Fibroblast of the conjunctiva (primary cell): ENCODE measurements around the gene CAPZB.

Source experiments
- DNase-seq: peaks from one replicate; pipeline ENCODE4 v3.0.0-alpha.2; 2010; ENCODE audit warnings: low read depth

CAPZB gene

GRCh38 chr1:19385221-19385620 lies 100.1 kb downstream of the CAPZB start:
- DNase-seq: no peak

GRCh38 chr1:19384772-19385187 lies 100.6 kb downstream of the CAPZB start:
- DNase-seq: no peak

GRCh38 chr1:19384113-19384512 lies 101.2 kb downstream of the CAPZB start:
- DNase-seq: no peak

GRCh38 chr1:19382222-19382621 lies 103.1 kb downstream of the CAPZB start:
- DNase-seq: no peak

DNA sequence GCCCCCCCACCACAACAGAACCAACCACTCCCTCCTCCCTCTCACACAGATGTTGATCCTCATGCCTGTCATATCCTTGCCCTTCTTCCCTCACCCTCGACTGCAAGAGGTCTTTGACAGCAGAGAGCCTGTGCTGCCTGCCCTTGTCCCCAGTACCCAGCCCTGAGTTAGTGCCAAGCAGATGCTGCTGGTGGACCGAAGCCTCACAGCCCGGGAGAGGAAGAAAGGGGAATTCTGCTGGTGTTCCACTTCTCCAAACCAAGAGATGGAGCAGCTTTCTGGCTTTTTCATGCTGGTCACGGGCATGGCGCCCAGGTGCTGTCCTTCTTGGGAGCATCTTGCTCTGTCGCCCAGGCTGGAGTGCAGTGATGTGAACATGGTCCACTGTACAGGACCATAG lies 104.1 kb downstream of the CAPZB start:
- DNase-seq: no peak

GRCh38 chr1:19377812-19378718 lies 107.3 kb downstream of the CAPZB start:
- no peak for DNase-seq

- no peak for DNase-seq
These were observed 108.6 kb downstream of the CAPZB start for GRCh38 chr1:19376428-19377372.

DNA sequence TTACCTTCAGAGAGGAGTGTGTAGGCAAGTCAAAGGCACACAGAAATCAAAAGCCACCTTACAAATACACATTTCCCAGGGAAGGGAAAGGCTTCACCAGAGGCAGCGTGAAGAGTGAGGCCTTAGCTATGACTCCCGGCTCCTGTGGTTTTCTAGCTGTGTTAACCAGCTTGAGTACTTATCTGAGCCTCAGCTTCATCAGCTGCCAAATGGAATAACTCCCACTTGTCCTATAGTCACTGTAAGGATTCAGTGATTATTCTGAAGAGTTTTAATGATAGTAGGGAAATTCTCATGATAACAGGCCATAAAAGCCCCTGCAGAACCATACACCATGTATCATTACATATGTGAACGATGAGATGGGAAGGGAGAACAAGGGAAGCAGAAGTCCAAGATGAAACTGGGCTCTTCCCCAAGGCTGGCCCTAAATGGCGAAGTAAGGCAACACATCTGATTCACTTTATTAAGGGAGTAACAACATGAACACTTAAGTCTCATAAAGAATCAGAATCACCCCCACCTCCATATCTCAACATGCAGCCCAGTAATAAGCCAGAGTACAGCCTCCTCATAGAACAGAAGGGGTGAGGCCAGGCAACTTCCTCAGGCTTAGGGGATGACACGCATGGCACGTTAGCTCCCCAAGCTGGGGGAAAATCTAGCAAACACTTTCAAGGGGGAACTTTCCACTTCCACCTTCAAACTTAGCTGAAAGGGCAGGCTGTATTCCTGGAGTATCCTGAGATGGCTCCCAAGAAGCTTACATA lies 109.5 kb downstream of the CAPZB start:
- DNase-seq: no peak

DNA sequence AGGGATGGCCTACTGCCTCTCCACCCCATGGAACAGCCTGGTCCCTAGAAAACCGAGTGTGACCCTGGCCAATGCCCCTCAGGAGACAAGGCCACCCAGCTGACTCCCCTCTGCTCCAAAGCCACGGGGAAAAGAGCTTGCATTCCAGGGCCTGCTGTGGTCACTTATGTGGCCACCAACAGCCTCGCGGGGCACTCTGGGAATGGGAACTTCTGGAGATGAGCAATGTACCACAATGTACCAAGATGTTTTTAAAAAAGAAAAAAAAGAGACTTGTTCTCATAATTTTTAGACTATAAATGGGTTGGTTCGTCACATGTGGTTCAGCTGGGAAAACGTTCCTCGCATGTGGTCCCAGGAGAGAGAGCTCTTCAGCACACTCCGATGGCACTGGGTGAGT lies 110.4 kb downstream of the CAPZB start:
- no peak for DNase-seq

DNA sequence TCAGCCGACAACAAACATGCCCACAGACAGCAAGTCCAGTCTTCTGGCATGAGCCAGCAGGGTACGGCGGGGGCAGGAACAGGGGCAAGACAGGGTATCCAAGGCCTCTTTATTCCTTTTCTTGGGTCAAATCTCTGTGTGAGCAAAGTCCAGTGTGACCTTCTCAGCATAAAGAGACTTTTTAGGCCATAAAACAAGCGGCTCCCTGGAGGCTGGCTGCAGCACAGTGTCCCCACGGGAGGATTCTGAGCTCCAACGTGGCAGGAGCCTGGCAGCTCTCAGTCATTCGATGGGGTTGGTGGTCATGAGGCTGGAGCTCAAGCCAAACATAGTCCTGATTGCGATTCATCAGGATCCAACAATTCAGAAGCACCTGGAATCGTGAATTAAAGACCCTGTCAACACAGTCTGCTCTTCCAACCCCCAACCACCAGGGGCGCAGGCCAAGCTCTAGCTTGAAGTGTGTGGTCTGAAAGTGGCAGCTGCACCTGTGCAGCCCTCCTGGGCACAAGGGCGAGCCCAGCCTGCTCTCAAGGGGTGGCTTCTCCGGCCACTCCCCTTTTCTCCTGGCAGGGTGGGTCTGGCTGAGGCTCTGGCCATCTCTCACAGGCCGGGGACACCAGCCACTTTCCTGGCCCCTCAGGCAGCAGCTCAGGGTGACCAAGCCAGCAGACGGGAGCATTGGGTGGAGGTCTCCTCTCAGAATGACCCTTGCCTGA lies 111.1 kb downstream of the CAPZB start:
- DNase-seq: no peak

DNA sequence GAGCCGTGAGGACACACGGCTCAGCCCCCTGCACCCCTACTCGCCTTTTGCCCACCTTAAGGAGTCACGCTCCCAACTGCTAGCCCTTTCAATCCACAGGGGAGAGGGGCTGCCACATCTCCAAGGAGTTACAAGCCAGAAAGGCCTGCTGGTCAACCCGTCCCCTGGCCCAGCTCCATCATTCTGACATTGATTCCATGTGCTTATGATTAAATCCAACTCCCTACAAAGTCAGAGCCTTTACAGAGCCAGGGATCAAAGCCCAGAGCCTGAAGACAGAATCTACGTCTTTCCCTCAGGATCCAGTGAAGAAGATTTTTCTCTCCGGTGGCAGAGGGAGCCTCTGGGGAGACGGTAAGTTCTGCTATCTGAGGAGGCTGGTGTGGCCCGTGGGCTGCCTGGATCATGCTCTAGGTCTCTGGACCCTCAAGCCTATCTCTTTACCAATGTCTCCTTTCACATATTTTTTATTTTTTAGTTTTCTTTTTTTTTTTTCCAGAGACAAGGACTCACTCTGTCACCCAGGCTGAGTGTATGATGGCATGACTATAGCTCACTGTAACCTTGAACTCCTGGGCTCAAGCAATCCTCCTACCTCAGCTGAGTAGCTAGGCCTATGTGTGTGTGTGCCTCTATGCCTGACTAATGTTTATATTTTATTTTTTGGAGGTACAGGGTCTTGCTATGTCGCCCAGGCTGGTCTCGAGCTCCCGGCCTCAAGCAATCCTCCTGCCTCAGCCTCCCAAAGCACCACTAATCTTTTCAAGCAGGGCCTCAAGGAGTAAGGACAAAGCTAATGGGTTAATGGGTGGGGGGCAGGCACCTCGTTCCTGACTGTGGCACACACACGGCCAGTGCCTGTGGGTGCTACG lies 111.9 kb downstream of the CAPZB start:
- DNase-seq: no peak

DNA sequence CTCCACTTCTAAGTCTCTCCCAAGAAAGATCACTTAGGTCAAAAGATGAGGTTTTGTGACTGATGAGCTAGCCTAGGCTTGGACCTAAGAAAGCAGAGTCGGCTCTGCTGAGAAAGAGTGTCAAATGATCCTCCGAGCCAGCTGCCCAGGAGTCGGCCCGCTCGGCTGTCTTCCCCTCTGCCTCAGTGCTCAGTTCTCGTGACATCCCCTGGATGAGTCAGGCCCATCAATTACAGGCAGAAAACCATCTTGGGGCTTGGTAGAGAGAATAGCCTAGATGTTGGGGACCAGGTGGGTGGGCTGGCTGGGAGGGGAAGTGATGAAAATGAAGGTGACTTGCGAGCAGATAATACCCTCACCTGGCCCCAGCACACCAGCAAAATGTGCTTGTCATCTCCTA lies 112.7 kb downstream of the CAPZB start:
- no peak for DNase-seq

- DNase-seq: no peak
These were observed 113.2 kb downstream of the CAPZB start for GRCh38 chr1:19372136-19372514.

- no peak for DNase-seq
These were observed 113.9 kb downstream of the CAPZB start for GRCh38 chr1:19371226-19372135.

DNA sequence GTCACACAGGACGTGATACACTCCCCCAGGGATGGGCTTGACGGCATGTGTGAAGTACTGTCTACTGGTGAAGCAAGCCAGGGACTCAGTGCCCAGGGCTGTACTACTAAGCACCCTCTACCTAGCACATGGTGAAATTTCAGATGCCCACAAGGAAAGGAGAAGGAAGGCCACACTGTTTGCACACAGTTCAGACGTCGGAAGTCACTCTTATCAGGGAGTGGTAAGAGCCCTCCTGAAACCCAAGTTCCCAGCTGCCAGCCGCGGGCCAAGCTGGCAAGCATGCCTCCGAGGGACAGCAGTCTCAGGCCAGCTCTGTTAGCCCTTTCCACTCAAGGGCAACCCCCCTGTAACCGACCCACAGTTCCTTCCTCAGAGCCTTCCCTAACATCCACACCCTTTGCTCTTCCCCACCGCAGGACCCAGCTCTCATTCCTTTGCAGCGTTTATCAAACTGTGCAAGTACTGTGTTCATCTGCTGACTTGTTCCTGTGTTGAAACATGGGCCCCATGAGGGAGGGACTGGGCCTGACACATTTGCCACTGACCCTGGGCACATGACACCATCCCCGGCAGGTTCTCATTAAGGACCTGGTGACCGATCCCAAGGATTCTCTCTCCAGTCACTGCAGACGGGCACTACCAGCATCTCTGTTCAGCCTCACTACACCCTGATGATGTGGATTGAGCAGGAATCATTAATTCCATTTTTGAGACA lies 114.7 kb downstream of the CAPZB start:
- DNase-seq: no peak

- DNase-seq: no peak
These were observed 115.8 kb downstream of the CAPZB start for GRCh38 chr1:19369396-19370090.

DNA sequence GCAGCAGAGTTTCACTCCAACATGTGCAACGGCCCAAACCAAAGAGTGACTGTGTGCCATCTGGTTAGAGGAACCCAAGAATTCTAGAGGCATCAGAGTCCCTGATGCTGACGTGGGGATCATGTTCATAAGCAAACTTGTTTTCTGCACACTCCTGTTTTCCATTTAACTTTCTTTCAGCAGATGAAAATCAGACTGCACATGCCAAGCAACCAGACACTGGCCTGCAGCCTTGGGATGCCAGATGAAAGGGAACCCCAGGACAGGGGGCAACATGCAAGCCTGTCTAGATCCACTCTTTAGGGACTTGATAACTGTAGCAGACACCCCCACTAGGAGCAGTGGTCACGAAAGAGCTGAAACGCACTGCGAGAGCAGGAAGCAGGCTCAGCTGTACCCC lies 116.4 kb downstream of the CAPZB start:
- no peak for DNase-seq

DNA sequence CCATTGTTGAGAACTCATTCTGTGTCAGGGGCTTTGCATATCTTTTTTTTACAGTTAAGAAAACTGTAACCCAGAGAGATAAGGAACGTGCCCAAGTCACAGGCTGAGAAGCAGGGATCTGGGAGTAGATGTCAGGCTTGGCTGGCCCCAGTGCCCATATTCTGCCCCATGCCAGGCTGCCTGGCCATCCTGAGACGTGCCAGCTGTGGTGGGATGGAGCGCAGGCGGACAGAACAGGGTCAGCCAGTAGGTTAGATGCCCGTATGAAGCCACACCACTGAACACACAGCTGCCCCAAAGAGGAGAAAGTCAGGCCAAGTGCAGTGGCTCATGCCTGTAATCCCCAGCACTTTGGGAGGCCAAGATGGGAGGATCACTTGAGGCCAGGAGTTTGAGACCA lies 117.3 kb downstream of the CAPZB start:
- DNase-seq: no peak
